IMR-90 (cell line): ENCODE measurements around the gene VPREB3.

Experiments
- CEBPB ChIP-seq: IDR thresholded peaks from 2 replicates; pipeline ENCODE4 v1.6.1; 2012; ENCODE audit warnings: low read depth, low read length, improper control_type of control experiment
- CHD1 ChIP-seq: IDR thresholded peaks from 2 replicates; pipeline ENCODE4 v1.6.1; 2012; ENCODE audit warnings: low read depth, low read length, improper control_type of control experiment
- FOS ChIP-seq: fragments of 150-350 bp; IDR thresholded peaks from 2 replicates; pipeline ENCODE4 v1.6.1; 2016; ENCODE audit warnings: low read depth, low read length
- MAFK ChIP-seq: IDR thresholded peaks from 2 replicates; pipeline ENCODE4 v1.6.1; 2012; ENCODE audit warnings: low read depth, low read length, improper control_type of control experiment
- MXI1 ChIP-seq: IDR thresholded peaks from 2 replicates; pipeline ENCODE4 v1.6.1; 2012; ENCODE audit warnings: low read depth, mild to moderate bottlenecking, low read length, moderate library complexity, borderline replicate concordance
- POLR2A ChIP-seq: IDR thresholded peaks from 2 replicates; pipeline ENCODE4 v1.6.1; 2012; ENCODE audit warnings: mild to moderate bottlenecking, low read depth, low read length
- SMC3 ChIP-seq: fragments of 150-350 bp; IDR thresholded peaks from 2 replicates; pipeline ENCODE4 v1.6.1; 2016; ENCODE audit warnings: low read depth, mild to moderate bottlenecking, antibody characterized with exemption, low read length, moderate library complexity
- USF2 ChIP-seq: fragments of 150-350 bp; IDR thresholded peaks from 2 replicates; pipeline ENCODE4 v1.6.1; 2017; ENCODE audit warnings: mild to moderate bottlenecking, antibody characterized with exemption, low read length, low read depth
- TF ChIP-seq, protein P1 (sequence below): conservative IDR thresholded peaks from 2 replicates; pipeline ENCODE4 v1.5.1; 2012; ENCODE audit warnings: mild to moderate bottlenecking, low read depth, low read length, improper control_type of control experiment

DNA sequence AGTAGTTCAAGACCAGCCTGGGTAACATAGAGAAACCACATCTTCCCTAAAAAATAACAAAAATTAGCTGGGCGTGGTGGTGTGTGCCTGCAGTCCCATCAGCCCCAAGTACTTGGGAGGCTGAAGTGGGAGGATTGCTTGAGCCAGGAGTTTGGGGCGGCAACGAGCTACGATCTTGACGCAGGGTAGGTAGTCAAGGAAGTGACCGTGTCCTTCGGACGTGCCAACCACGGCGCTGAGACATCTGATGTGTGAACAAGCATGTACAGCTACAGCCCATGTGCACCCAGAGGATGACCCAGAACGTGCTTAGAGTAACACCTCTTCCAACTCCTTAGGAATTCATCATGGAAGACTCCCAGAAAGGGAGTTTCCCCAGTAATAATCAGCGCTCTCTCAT is 42.0 kb downstream of the VPREB3 start:
- TF ChIP-seq, protein P1, sequence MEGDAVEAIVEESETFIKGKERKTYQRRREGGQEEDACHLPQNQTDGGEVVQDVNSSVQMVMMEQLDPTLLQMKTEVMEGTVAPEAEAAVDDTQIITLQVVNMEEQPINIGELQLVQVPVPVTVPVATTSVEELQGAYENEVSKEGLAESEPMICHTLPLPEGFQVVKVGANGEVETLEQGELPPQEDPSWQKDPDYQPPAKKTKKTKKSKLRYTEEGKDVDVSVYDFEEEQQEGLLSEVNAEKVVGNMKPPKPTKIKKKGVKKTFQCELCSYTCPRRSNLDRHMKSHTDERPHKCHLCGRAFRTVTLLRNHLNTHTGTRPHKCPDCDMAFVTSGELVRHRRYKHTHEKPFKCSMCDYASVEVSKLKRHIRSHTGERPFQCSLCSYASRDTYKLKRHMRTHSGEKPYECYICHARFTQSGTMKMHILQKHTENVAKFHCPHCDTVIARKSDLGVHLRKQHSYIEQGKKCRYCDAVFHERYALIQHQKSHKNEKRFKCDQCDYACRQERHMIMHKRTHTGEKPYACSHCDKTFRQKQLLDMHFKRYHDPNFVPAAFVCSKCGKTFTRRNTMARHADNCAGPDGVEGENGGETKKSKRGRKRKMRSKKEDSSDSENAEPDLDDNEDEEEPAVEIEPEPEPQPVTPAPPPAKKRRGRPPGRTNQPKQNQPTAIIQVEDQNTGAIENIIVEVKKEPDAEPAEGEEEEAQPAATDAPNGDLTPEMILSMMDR: no peak
- TF ChIP-seq POLR2A (no peak), SMC3 (no peak), FOS (no peak), MXI1 (no peak), USF2 (no peak), CEBPB (no peak), MAFK (no peak), CHD1 (no peak)
